K562 (cell line): ENCODE measurements around the gene KRT81. TPM values are rescaled to one million over a fixed set of nuclear protein-coding genes. Genes with fewer than 3 reads are reported as not detected.
"Not testable (repeated sequence)": the region's sequence is repeated elsewhere in the genome, so short reads cannot be mapped to it uniquely, and the experiment has no call there.

Experiments
- ATAC-seq: fragments of 200-7000 bp; cut with Tn5 transposase; 3 replicates; pipeline ENCODE4 v1.9.1; 2020; ENCODE audit warnings: moderate library complexity
- BruUV-seq: library from RNA; stranded (reverse); fragments of 400-500 nt; replicated peaks from 2 replicates; lab custom pipeline; 2021; lab: Mats Ljungman, UMichigan
- CTCF ChIA-PET: fragments of 300-600 bp; formaldehyde crosslinking; extraction: SDS; loops from one replicate; lab custom pipeline; 2021; ENCODE audit warnings: low intra/inter-chr PET ratio; lab: Yijun Ruan, JAX
- POLR2A ChIA-PET: fragments of 300-600, 350-650 bp; sonication (Branson Sonifier 250); formaldehyde crosslinking; extraction: SDS; loops from one replicate; lab custom pipeline; 2021; ENCODE audit warnings: antibody characterized with exemption, inconsistent platforms; lab: Yijun Ruan, JAX
- DNase-seq, 4 experiments: peaks; one replicate each; pipeline versions ENCODE4 v3.0.0 to v3.0.0-alpha.2; 2011 to 2018; ENCODE audit warnings: low spot score in 3 of 4, mixed read lengths in 3 of 4; ENCODE audit errors: extremely low read depth in 1 of 4
- FAIRE-seq: peaks from 2 replicates; lab custom pipeline; 2011; peaks lifted over from hg19 to GRCh38; lab: Jason Lieb, UNC
- H2AFZ ChIP-seq: 2 replicates; pipeline ENCODE4 v1.6.0; 2011; ENCODE audit warnings: low read depth, low read length, control low read depth, inconsistent platforms
- H3K27ac ChIP-seq: fragments of 200-600 bp; 3 replicates; pipeline ENCODE4 v1.8.0; 2011; ENCODE audit warnings: low read depth, mild to moderate bottlenecking, control low read depth, inconsistent platforms, low read length, moderate library complexity, mixed read lengths; ENCODE audit errors: extremely low read depth
- H3K27me3 ChIP-seq, 2 experiments: fragments of 300-600 bp in 1 of 2; 2 replicates in 1 of 2; 3 replicates in 1 of 2; pipeline versions ENCODE4 v1.6.0 to v1.8.0; 2011; ENCODE audit warnings: inconsistent platforms in 2 of 2, low read length in 2 of 2, mild to moderate bottlenecking in 1 of 2, mixed read lengths in 1 of 2, moderate library complexity in 1 of 2; ENCODE audit not compliant: control insufficient read depth in 2 of 2, insufficient read depth in 2 of 2
- H3K36me3 ChIP-seq: fragments of 300-600 bp; 3 replicates; pipeline ENCODE4 v1.8.0; 2011; ENCODE audit warnings: mild to moderate bottlenecking, low read length, inconsistent platforms; ENCODE audit not compliant: control insufficient read depth, insufficient read depth
- H3K4me1 ChIP-seq, 2 experiments: fragments of 200-600 bp in 1 of 2; replicated peaks in 1 of 2; 2 replicates in 1 of 2; 3 replicates in 1 of 2; pipeline versions ENCODE4 v1.5.1 to v1.8.0; 2011; ENCODE audit warnings: inconsistent platforms in 2 of 2, low read length in 2 of 2, mild to moderate bottlenecking in 1 of 2, mixed read lengths in 1 of 2, moderate library complexity in 1 of 2; ENCODE audit not compliant: control insufficient read depth in 2 of 2, insufficient read depth in 2 of 2
- H3K4me2 ChIP-seq: 2 replicates; pipeline ENCODE4 v1.6.1; 2011; ENCODE audit warnings: low read length, control low read depth, inconsistent platforms, mixed read lengths; ENCODE audit not compliant: insufficient read depth
- H3K4me3 ChIP-seq: fragments of 200-600 bp; sonication (generic), shearing (Covaris generic); 2 replicates; pipeline ENCODE4 v1.5.1; 2016; ENCODE audit warnings: control low read depth, inconsistent platforms
- H3K79me2 ChIP-seq: fragments of 200-600 bp; 3 replicates; pipeline ENCODE4 v1.8.0; 2011; ENCODE audit warnings: low read length, inconsistent platforms; ENCODE audit not compliant: control insufficient read depth, insufficient read depth
- H3K9ac ChIP-seq, 2 experiments: 2 replicates each; pipeline versions ENCODE4 v1.6.0 to v1.6.1; 2011; ENCODE audit warnings: low read depth in 2 of 2, low read length in 2 of 2, control low read depth in 1 of 2, inconsistent platforms in 1 of 2, mild to moderate bottlenecking in 1 of 2, mixed read lengths in 1 of 2; ENCODE audit not compliant: insufficient read depth in 1 of 2
- H3K9me1 ChIP-seq: one replicate; pipeline ENCODE4 v1.6.0; 2011; ENCODE audit warnings: inconsistent platforms, mild to moderate bottlenecking, low read length, moderate library complexity; ENCODE audit not compliant: control insufficient read depth, insufficient read depth
- H3K9me3 ChIP-seq: replicated peaks from 2 replicates; pipeline ENCODE4 v1.5.1; 2011; ENCODE audit warnings: low read depth, low read length, inconsistent platforms; ENCODE audit not compliant: control insufficient read depth, insufficient read depth
- H4K20me1 ChIP-seq: replicated peaks from 2 replicates; pipeline ENCODE4 v1.6.1; 2011; ENCODE audit warnings: low read length, inconsistent platforms, mixed read lengths; ENCODE audit not compliant: control insufficient read depth, insufficient read depth
- WGBS: fragments of 100-300 bp; shearing (Covaris generic); methylation state at CpG from one replicate; pipeline ENCODE4 v1.1.6; 2016; ENCODE audit warnings: low coverage, mixed read lengths; ENCODE audit not compliant: insufficient coverage; ENCODE audit errors: missing lambda C conversion rate; 5-methylcytosine and 5-hydroxymethylcytosine counted together
- in situ Hi-C: fragments of 300-500 bp; cut with MboI; formaldehyde crosslinking; loops from 4 replicates; pipeline ENCODE4 v1.15.0; 2018; ENCODE audit warnings: inconsistent platforms, mixed read lengths
- intact Hi-C: fragments of 100-400 bp; cut with micrococcal nuclease; formaldehyde crosslinking; loops from 2 replicates; pipeline ENCODE4 v1.14.2; 2022
- polyA plus RNA-seq, 8 experiments: library from polyadenylated mRNA; depleted of rRNA in 4 of 8; stranded (reverse) in 5 of 8; unstranded in 3 of 8; fragments of >200 nt; fragmentation: Nextera tagmentation in 2 of 8; fragmentation: Illumina TruSeq in 1 of 8; extraction: Ambion mirVana in 2 of 8; extraction: Trizol in 1 of 8; gene quantifications; 2 replicates each; pipeline versions ENCODE4 v1.2.1 to v1.2.3, GENCODE V29; 2011 to 2014; ENCODE audit warnings: inconsistent platforms in 1 of 8, missing spikeins in 1 of 8
- total RNA-seq, 7 experiments: library from RNA; depleted of rRNA in 6 of 7; stranded (reverse); fragments of >200 nt in 6 of 7; fragmentation: Illumina TruSeq in 2 of 7; extraction: Trizol in 2 of 7; gene quantifications; 2 replicates each; pipeline versions ENCODE4 v1.2.1 to v1.2.3, GENCODE V29; 2011 to 2021; ENCODE audit warnings: low replicate concordance in 1 of 7

KRT81 gene
- total and polyA plus RNA-seq, 9 of the 15 experiments (the other 6 are each of a cell fraction or from before 2014, with no cell fraction given): 0.27 TPM; not detected in 8

GRCh38 chr12:52304941-52305411 is 13.6 kb upstream of the KRT81 start:
- H3K36me3 ChIP-seq, H3K9me1 ChIP-seq, DNase-seq, H3K79me2 ChIP-seq, in situ Hi-C loops, H3K4me3 ChIP-seq, H3K27ac ChIP-seq, POLR2A ChIA-PET, H3K9ac ChIP-seq, H3K4me2 ChIP-seq, H3K9me3 ChIP-seq, H3K4me1 ChIP-seq, BruUV-seq, CTCF ChIA-PET, FAIRE-seq, H2AFZ ChIP-seq, intact Hi-C loops, H4K20me1 ChIP-seq: not testable (repeated sequence)
- ATAC-seq: peak; percentile 81
- H3K27me3 ChIP-seq: peaks cover 18 to 50% of the 10 kb centered on the region in 2 experiments; a peak in 4 of 5 replicates
- WGBS: under 1% methylated on average over 14 of the region's 15 CpGs

GRCh38 chr12:52302242-52302914 is 11.0 kb upstream of the KRT81 start:
- no CpG with 5 or more reads among the region's 5 CpGs for whole genome bisulfite sequencing
- not testable (repeated sequence) for FAIRE-seq

GRCh38 chr12:52301721-52302120 is 10.4 kb upstream of the KRT81 start:
- FAIRE-seq, intact Hi-C loops, ATAC-seq, H3K79me2 ChIP-seq, H3K9me3 ChIP-seq, POLR2A ChIA-PET, H3K4me1 ChIP-seq, H2AFZ ChIP-seq, H3K36me3 ChIP-seq, DNase-seq, H3K9ac ChIP-seq, in situ Hi-C loops, H3K27ac ChIP-seq, H3K4me2 ChIP-seq, H3K4me3 ChIP-seq, H3K9me1 ChIP-seq, CTCF ChIA-PET, BruUV-seq, H4K20me1 ChIP-seq: not testable (repeated sequence)
- peaks cover 7 to 24% of the 10 kb centered on the region in 2 experiments; a peak in 4 of 5 replicates for H3K27me3 ChIP-seq
- 1% methylated on average over 14 of the region's 31 CpGs for WGBS

More at GRCh38 chr12:52302242-52302914, 11.0 kb upstream of the KRT81 start:
- H3K4me1 ChIP-seq, H3K9ac ChIP-seq, CTCF ChIA-PET, DNase-seq, H3K9me3 ChIP-seq, ATAC-seq, H3K4me3 ChIP-seq, H2AFZ ChIP-seq, in situ Hi-C loops, H3K9me1 ChIP-seq, H3K79me2 ChIP-seq, H3K36me3 ChIP-seq, H4K20me1 ChIP-seq, H3K4me2 ChIP-seq, POLR2A ChIA-PET, intact Hi-C loops, BruUV-seq, H3K27ac ChIP-seq: not testable (repeated sequence)
- peaks cover 8 to 27% of the 10 kb centered on the region in 2 experiments; a peak in 3 of 5 replicates for H3K27me3 ChIP-seq
